ENCODE results near the gene MATR3. TPM values are rescaled to one million over a fixed set of nuclear protein-coding genes. Genes with fewer than 3 reads are reported as not detected.

The MATR3 gene
- total and polyA plus RNA-seq, 4 donors: 104 to 194 (median 173) TPM

DNA sequence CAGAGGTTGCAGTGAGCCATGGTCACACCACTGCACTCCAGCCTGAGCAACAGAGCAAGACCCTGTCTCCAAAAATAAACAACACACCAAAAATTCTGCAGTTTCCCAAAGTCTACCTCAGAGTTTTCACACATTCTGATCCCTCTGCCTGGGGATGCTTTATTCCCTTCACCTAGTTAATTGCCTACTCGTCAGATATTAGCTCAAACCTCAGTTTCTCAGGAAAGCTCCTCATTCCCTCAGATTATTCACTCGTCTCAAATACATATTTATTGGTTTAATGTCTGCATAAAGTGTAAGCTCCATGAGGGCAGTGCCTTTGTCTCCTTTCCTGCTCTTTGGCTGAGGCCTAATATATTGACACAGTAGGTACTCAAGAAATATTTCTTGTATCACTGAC is 2.5 kb upstream of the MATR3 start:
- Histone ChIP-seq H3K9me3 (ENCODE audit: control insufficient read depth, low read length) (no peaks in the 10 kb centered on the region), H3K36me3 (ENCODE audit: control insufficient read depth in 1 of 2, insufficient read depth in 2 of 2, low read length in 1 of 2) (no peaks in the 10 kb centered on the region), H3K4me3 (ENCODE audit: low read length in 2 of 2) (no peak overlapping the region), H3K4me1 (ENCODE audit: control insufficient read depth in 1 of 2, insufficient read depth in 2 of 2, low read length in 2 of 2) (no peaks in the 10 kb centered on the region), H3K27ac (ENCODE audit: low read depth in 1 of 2, low read length in 2 of 2) (no peak overlapping the region), H3K27me3 (ENCODE audit: control insufficient read depth in 1 of 2, insufficient read depth in 2 of 2, low read length in 1 of 2) (no peaks in the 10 kb centered on the region)
- DNase-seq (no peak), ATAC-seq (ENCODE audit: low FRiP score) (no peak)
- intact Hi-C loops (cut with DNase I): loop anchor here in 1 of 2 donors (5.0 kb wide), 1 partner anchor 51 kb away; the partner anchor contains the start of gene PAIP2
- 95 to 97% methylated on average over 2 of the region's 2 CpGs for WGBS, 2 donors

DNA sequence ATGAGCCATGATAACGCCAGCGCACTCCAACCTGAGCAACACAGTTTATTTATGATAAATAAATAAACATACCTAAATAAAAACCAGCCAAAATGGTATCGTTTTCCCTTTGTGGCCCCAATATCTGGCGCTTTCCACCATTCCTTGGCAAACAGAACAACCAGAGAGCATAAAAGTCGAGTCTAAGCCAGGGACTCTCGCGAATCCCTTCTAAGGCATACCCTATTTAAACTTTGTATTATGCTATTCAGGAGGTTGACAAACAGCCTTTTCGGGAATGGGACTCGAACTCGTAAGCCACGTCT is 386 bp upstream of the MATR3 start:
- Histone ChIP-seq H3K4me3 (ENCODE audit: low read length in 2 of 2) (peak overlapping the region in 1 of 2 donors; percentile 30), H3K27ac (ENCODE audit: low read depth in 1 of 2, low read length in 2 of 2) (peak overlapping the region; percentile 28 to 84), H3K4me1 (ENCODE audit: control insufficient read depth in 1 of 2, insufficient read depth in 2 of 2, low read length in 2 of 2) (no peaks in the 10 kb centered on the region), H3K27me3 (ENCODE audit: control insufficient read depth in 1 of 2, insufficient read depth in 2 of 2, low read length in 1 of 2) (no peaks in the 10 kb centered on the region), H3K9me3 (ENCODE audit: control insufficient read depth, low read length) (no peaks in the 10 kb centered on the region), H3K36me3 (ENCODE audit: control insufficient read depth in 1 of 2, insufficient read depth in 2 of 2, low read length in 1 of 2) (no peaks in the 10 kb centered on the region)
- DNase-seq (no peak), ATAC-seq (ENCODE audit: low FRiP score) (no peak)
- WGBS, 2 donors: 22 to 23% methylated on average over 11 of the region's 11 CpGs
- intact Hi-C loops (cut with DNase I): loop anchor here in 1 of 2 donors (5.0 kb wide), 1 partner anchor 49 kb away; the partner anchor contains the start of gene PAIP2

DNA sequence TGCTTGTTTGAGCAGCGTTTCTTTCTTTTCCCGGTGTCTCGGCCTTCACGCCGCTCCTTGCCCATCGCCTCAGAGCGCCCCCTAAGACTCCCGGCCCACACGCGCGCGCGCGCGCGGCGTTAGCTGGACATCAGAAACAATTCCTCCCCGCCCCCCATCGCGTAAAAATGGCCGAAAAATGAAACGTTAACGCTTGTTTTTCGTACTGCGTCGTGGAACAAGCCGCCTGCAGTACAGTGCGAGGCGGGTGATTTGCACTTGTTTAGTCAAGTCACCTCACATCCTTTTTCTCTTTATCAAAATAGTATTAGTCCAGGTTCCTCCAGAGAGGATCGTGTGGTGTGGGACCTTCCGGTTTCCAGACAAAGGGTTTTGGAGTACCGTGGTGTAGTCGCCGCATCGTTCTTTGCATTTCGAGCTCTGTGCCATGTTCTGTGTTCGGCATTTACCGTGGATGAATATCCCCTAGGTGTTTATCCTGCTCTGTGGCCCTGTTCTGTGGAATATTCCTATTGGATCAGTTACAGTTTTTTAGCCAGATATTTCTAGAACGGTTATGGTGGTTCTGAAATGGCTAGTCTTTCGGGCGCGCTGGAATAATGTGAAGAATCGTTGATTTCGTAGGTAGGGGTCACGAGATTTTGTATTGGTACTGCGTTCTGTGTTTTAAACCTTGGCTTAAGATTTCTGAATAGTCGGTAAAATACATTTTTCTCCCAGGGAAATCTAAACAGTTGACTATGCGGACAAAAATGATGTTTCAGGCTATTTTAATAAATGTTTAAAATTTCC is 1.0 kb downstream of the MATR3 start:
- no peaks in the 10 kb centered on the region for H3K36me3 ChIP-seq (ENCODE audit: control insufficient read depth in 1 of 2, insufficient read depth in 2 of 2, low read length in 1 of 2)
- no peaks in the 10 kb centered on the region for H3K9me3 ChIP-seq (ENCODE audit: control insufficient read depth, low read length)
- DNase-seq: peak; percentile 84 to 92
- 0 to 1% methylated on average over 48 of the region's 48 CpGs for WGBS, 2 donors
- H3K27me3 ChIP-seq (ENCODE audit: control insufficient read depth in 1 of 2, insufficient read depth in 2 of 2, low read length in 1 of 2): no peaks in the 10 kb centered on the region
- H3K4me3 ChIP-seq (ENCODE audit: low read length in 2 of 2): peak overlapping the region; percentile 54 to 87
- intact Hi-C loops (cut with DNase I): loop anchor here (5.0 kb wide), 1 partner anchor 48 kb away; the partner anchor contains the start of gene PAIP2 (in 2 of the 2)
- H3K27ac ChIP-seq (ENCODE audit: low read depth in 1 of 2, low read length in 2 of 2): peak overlapping the region; percentile 95 to 97
- no peaks in the 10 kb centered on the region for H3K4me1 ChIP-seq (ENCODE audit: control insufficient read depth in 1 of 2, insufficient read depth in 2 of 2, low read length in 2 of 2)
- peak; percentile 82 for ATAC-seq (ENCODE audit: low FRiP score)

GRCh38 chr5:139295346-139296057 is 2.0 kb downstream of the MATR3 start:
- intact Hi-C loops (cut with DNase I): loop anchor here in 1 of 2 donors (5.0 kb wide), 1 partner anchor 47 kb away; the partner anchor contains the start of gene PAIP2
- DNase-seq (no peak), ATAC-seq (ENCODE audit: low FRiP score) (no peak)
- Histone ChIP-seq H3K36me3 (ENCODE audit: control insufficient read depth in 1 of 2, insufficient read depth in 2 of 2, low read length in 1 of 2) (no peaks in the 10 kb centered on the region), H3K4me3 (ENCODE audit: low read length in 2 of 2) (peak overlapping the region; percentile 54 to 87), H3K9me3 (ENCODE audit: control insufficient read depth, low read length) (no peaks in the 10 kb centered on the region), H3K27ac (ENCODE audit: low read depth in 1 of 2, low read length in 2 of 2) (peak overlapping the region in 1 of 2 donors; percentile 9), H3K27me3 (ENCODE audit: control insufficient read depth in 1 of 2, insufficient read depth in 2 of 2, low read length in 1 of 2) (no peaks in the 10 kb centered on the region), H3K4me1 (ENCODE audit: control insufficient read depth in 1 of 2, insufficient read depth in 2 of 2, low read length in 2 of 2) (no peaks in the 10 kb centered on the region)
- WGBS, 2 donors: 27 to 30% methylated on average over 16 of the region's 16 CpGs

DNA sequence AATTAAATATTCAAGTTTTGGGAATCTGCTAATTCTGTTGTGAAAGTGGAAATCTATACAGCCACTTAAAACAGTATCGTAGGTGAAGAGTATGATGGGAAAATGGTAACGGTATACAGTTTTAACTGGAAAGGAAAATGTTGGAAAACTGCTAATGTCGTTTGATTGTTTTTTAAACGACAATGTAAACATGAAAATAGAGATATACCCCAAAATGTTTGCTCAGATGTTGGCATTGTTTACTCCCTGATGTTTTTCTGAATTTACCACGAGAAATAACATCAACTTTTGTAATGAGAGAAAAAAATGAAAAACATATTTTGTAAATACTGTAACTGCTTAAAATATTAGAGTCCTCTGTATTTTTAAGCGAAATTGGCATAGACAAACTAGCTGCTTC is 2.7 kb downstream of the MATR3 start:
- Histone ChIP-seq H3K36me3 (ENCODE audit: control insufficient read depth in 1 of 2, insufficient read depth in 2 of 2, low read length in 1 of 2) (no peaks in the 10 kb centered on the region), H3K27me3 (ENCODE audit: control insufficient read depth in 1 of 2, insufficient read depth in 2 of 2, low read length in 1 of 2) (no peaks in the 10 kb centered on the region), H3K4me3 (ENCODE audit: low read length in 2 of 2) (no peak overlapping the region), H3K27ac (ENCODE audit: low read depth in 1 of 2, low read length in 2 of 2) (no peak overlapping the region), H3K4me1 (ENCODE audit: control insufficient read depth in 1 of 2, insufficient read depth in 2 of 2, low read length in 2 of 2) (no peaks in the 10 kb centered on the region), H3K9me3 (ENCODE audit: control insufficient read depth, low read length) (no peaks in the 10 kb centered on the region)
- intact Hi-C loops (cut with DNase I): loop anchor here in 1 of 2 donors (5.0 kb wide), 1 partner anchor 46 kb away; the partner anchor contains the start of gene PAIP2
- DNase-seq (no peak), ATAC-seq (ENCODE audit: low FRiP score) (no peak)
- 33 to 44% methylated on average over 6 of the region's 6 CpGs for WGBS, 2 donors

DNA sequence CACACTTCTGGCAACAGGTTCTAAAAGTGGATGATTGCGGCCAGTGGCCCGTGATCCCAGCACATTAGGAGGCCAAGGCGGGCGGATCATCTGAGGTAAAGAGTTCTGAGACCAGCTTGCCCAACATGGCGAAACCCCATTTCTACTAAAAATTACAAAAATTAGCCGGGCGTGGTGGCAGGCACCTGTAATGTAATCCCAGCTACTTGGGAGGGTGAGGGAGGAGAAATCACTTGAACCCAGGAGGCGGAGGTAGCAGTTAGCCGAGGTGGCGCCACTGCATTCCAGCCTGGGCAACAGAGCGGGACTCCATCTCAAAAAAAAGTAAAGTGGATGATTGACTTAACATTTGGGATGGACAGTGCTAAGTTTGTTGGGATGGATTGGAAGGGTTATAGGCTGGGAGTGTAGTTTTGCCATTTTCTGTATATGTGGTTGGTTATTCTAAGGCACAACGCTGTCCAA is 3.4 kb downstream of the MATR3 start:
- ATAC-seq (ENCODE audit: low FRiP score) (no peak), DNase-seq (no peak)
- no peaks in the 10 kb centered on the region for H3K36me3 ChIP-seq (ENCODE audit: control insufficient read depth in 1 of 2, insufficient read depth in 2 of 2, low read length in 1 of 2)
- no peak overlapping the region for H3K27ac ChIP-seq (ENCODE audit: low read depth in 1 of 2, low read length in 2 of 2)
- H3K4me3 ChIP-seq (ENCODE audit: low read length in 2 of 2): no peak overlapping the region
- WGBS, 2 donors: 66 to 69% methylated on average over 12 of the region's 12 CpGs
- no peaks in the 10 kb centered on the region for H3K4me1 ChIP-seq (ENCODE audit: control insufficient read depth in 1 of 2, insufficient read depth in 2 of 2, low read length in 2 of 2)
- no peaks in the 10 kb centered on the region for H3K9me3 ChIP-seq (ENCODE audit: control insufficient read depth, low read length)
- no peaks in the 10 kb centered on the region for H3K27me3 ChIP-seq (ENCODE audit: control insufficient read depth in 1 of 2, insufficient read depth in 2 of 2, low read length in 1 of 2)
- intact Hi-C loops (cut with DNase I): loop anchor here in 1 of 2 donors (5.0 kb wide), 1 partner anchor 45 kb away; the partner anchor contains the start of gene PAIP2

- H3K27ac ChIP-seq (ENCODE audit: low read depth in 1 of 2, low read length in 2 of 2): no peak overlapping the region
- ATAC-seq (ENCODE audit: low FRiP score): no peak
These were observed 4.0 kb downstream of the MATR3 start for GRCh38 chr5:139297439-139298133.

DNA sequence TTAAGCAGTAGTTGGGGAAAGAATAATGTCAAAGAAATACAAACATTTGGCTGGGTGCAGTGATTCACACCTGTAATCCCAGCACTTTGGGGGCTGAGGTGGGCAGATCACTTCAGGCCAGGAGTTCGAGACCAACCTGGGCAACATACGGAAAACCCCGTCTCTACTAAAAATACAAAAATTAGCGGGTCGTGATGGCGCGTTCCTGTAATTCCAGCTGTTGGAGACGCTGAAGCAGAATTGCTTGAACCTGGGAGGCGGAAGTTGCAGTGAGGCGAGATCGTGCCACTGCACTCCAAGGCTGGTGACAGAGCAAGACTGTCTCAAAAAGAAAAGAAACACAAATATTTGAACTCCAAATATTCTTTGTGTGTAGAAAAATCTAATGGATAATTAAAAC is 4.7 kb downstream of the MATR3 start:
- intact Hi-C loops (cut with DNase I): loop anchor here in 1 of 2 donors (5.0 kb wide), 1 partner anchor 44 kb away; the partner anchor contains the start of gene PAIP2
- Histone ChIP-seq H3K4me1 (ENCODE audit: control insufficient read depth in 1 of 2, insufficient read depth in 2 of 2, low read length in 2 of 2) (peaks cover 0 to 5% of the 10 kb centered on the region in 2 donors), H3K27me3 (ENCODE audit: control insufficient read depth in 1 of 2, insufficient read depth in 2 of 2, low read length in 1 of 2) (no peaks in the 10 kb centered on the region), H3K36me3 (ENCODE audit: control insufficient read depth in 1 of 2, insufficient read depth in 2 of 2, low read length in 1 of 2) (no peaks in the 10 kb centered on the region), H3K4me3 (ENCODE audit: low read length in 2 of 2) (no peak overlapping the region), H3K27ac (ENCODE audit: low read depth in 1 of 2, low read length in 2 of 2) (peak overlapping the region in 1 of 2 donors; percentile 51), H3K9me3 (ENCODE audit: control insufficient read depth, low read length) (no peaks in the 10 kb centered on the region)
- WGBS, 2 donors: 29 to 42% methylated on average over 11 of the region's 11 CpGs
- DNase-seq: no peak
- no peak for ATAC-seq (ENCODE audit: low FRiP score)

More at GRCh38 chr5:139297439-139298133, 4.0 kb downstream of the MATR3 start:
- DNase-seq: no peak
- no peak overlapping the region for H3K4me3 ChIP-seq (ENCODE audit: low read length in 2 of 2)
- no peaks in the 10 kb centered on the region for H3K36me3 ChIP-seq (ENCODE audit: control insufficient read depth in 1 of 2, insufficient read depth in 2 of 2, low read length in 1 of 2)
- WGBS, 2 donors: 49 to 50% methylated on average over 2 of the region's 2 CpGs
- intact Hi-C loops (cut with DNase I): loop anchor here in 1 of 2 donors (5.0 kb wide), 1 partner anchor 45 kb away; the partner anchor contains the start of gene PAIP2
- H3K4me1 ChIP-seq (ENCODE audit: control insufficient read depth in 1 of 2, insufficient read depth in 2 of 2, low read length in 2 of 2): peaks cover 0 to 2% of the 10 kb centered on the region in 2 donors
- H3K9me3 ChIP-seq (ENCODE audit: control insufficient read depth, low read length): no peaks in the 10 kb centered on the region
- H3K27me3 ChIP-seq (ENCODE audit: control insufficient read depth in 1 of 2, insufficient read depth in 2 of 2, low read length in 1 of 2): no peaks in the 10 kb centered on the region

Data from aorta (tissue), 5 donors.